Measurements from ENCODE around the gene VILL.

GRCh38 chr3:37969596-37970100 lies 20.9 kb upstream of the VILL start:
- no peak for TF ChIP-seq CTCF (IDR thresholded peaks at IDR 0.05; ENCODE audit: low read depth, low read length)
- no peak for TF ChIP-seq EZH2phosphoT487 (IDR thresholded peaks at IDR 0.05; ENCODE audit: low read depth)

Measured in OCI-LY3 (cell line).